Stimulated activated CD8-positive, alpha-beta memory T cell treated with anti-CD3 and anti-CD28 coated beads, Interleukin-7, amount 100 ng/mL, for 48 hours (primary cell): ENCODE measurements around the gene TXNRD2.

Source experiments
- DNase-seq, 2 donors: peaks; one replicate each; pipeline ENCODE4 v3.0.0-alpha.2; 2020; ENCODE audit warnings: low read depth in 1 of 2; ENCODE audit errors: extremely low read depth in 1 of 2

The TXNRD2 gene

DNA sequence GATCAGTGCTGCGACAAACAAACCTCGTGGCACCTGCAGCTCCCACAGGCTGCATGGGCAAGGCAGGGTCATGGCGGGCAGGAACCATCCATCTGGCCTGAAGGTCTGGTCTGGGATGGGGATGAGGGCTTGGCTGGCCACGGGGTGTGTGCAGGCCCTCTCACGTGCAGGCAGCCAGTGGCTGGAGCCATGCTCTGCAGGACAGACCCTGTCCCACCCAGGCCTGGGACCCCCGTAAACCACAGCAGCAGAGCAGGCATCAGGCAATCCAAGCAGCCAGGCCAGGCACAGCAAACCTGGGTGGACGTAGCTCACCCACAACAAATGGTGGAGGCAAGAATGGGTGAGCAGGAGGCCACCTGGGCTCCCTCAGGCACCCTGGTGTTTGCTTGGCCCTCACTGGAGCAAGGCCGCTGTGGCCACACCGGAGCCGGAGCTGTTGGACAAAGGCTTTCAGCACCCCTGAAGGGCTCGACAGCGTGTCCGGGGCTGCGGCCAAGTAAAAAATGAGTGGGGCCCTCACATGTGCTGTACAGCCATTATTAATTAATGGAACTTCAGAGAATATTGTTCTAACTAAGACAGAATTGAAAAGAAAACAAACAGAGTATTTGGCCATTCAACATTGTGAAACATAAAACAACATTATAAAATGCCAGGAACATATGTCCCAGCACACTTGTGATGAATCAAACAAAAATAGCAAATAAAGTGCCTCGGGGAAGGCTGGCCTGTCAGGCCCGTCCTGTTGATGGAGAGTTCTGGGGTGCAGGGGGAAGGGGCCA lies 63.0 kb downstream of the TXNRD2 start:
- DNase-seq, result no peak

DNA sequence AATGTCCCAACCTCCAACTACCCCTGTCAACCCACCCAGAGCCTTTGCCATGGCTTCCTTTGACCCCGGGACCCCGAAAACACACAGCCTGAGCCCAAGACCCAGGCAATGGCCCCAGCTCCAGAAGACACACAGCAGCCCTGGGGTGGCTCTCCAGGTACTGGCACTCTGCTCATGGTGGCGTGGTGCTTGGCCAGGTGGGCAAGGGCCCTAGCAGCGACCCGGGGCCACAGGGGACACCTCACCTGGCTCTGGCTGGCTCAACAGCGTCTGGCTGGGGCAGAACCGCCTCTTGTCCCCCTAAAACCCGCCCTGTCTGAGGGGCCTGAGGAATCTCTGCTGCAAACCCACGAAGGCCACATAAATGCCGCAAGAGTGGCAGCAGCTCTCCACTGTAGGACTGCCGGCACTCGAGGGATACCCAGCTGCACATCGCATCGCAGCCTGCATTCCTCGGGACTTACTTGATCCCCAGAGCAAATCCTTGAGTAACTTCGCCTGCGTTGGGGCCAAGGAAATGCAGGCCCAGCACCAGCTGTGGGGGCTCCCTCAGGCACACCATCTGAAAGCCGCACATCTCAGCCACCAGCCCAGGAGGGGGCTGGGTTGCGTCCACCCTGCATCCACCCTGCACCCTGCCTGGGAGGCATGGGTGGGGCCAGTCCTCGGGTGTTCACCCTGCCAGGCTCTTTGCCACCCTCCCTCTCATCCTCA lies 63.8 kb downstream of the TXNRD2 start:
- DNase-seq, result no peak

DNA sequence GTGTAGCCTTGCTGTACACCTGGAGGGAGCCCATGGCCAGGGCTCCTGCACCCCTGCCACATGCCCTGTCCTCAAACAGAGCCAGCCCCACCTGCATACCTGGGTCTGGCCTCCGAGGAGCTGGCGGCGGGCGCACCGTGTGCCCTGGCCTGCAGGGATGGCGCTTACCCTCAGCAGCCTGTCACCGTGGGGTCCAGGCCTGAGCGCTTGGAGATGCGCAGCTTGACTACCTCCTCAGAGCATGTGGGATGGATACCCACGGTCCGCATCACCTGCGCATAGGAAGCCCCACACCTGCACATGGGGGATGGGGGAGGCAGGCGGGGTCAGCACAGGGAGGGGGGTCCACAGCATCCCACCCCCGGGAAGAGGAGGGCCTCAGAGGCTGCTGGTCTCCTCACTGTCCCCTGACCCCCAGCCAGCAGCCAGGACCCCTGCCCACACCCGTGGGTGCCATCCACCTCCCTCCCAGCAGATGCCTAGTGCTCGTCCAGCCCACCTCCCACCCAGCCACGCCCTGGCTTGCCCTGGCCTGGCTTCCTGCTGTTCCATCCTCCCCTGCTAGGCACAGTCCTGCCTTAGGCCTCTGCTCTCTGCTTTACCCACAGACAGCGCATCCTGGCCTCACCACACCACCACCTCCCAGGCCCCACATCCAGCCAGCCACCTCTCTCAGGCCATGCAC lies 64.5 kb downstream of the TXNRD2 start:
- no peak for DNase-seq

DNA sequence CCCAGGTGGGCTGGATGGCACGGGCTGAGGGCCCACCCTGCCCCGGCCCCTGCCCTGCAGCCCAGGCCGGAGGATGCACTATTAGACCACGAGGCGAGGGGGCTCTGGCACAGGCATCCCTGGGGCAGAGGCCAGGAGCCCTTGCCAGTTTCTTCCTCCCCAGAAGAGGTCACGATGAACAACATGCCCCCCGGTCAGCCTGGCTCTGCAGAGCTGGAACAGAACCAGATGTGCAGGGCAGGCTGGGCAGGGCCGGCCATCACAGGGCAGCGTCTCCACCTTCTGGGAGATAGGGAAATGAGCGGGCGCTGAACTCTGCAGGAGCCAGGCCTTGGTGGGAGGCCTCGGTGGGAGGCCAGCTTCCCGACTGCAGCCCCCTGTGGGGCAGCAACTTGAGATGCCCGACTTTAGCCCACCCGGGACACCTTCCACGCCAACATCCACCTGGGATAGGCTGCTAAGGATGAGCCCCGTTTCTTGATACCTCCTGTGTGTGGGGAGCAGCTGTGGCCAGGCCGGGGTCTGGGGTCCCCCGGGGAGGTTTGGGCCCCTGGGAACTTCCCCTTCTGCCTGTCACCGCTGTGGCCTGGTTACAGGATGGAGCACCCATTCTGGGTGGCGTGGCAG lies 65.2 kb downstream of the TXNRD2 start:
- no peak for DNase-seq

DNA sequence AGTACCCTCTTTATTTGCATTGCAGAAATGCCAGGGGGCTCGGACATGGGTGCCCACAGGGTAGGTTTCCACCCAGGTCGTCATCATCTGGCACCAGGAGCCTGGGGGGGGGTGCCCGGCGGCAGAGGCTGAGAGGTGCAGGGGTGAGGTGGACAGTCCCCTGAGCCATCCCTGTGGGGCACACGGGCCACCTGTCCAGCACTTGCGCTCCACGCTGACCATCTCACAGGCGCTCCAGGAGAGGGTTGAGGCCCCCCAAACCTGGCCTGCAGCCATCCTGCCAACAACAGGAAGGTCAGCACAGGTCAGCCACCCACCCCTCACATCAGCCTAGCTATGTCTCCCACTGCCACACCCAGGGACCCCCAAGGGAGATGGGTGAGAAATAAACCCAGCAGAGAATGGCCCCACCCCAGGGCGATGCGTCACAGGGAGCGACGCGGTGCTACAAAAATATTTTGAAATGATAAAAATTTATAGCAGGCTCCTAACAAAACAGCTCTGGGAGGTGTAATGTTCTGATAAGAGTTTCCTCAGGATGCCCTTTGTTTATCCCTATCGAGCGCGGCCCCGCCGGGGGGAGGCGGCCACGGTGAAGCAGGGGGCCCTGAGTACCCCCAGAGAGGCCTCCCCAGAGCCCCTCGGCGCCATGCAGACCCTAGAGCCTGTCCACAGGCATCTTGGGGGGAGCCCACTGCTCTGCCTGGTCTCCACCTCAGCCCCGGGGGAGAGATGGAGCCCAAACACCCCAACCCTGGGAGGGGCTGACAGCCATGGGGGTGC lies 65.9 kb downstream of the TXNRD2 start:
- DNase-seq, result no peak

DNA sequence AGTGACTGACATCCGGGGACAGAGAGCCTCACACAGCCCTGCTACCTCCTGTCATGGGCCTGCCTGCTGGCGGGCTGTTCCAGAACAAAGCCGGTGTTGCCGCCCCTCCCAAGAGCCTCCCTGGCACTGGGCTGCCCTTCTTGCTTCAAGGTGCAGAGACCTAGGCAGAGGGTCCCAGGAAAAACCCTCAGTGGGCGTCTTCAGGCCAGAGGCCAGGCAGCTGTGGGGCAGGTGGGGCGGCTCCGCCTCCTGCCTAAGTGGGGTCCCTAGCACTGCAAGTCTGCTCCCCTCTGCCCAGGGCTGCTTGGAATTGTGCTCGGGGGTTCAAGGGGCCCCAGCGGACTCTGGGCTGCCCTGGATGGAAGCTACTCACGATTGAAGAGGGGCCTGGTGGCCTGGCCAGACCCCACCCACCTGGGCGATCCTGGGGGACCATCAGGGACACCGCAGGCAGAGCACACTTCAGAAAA lies 66.5 kb downstream of the TXNRD2 start:
- no peak for DNase-seq

DNA sequence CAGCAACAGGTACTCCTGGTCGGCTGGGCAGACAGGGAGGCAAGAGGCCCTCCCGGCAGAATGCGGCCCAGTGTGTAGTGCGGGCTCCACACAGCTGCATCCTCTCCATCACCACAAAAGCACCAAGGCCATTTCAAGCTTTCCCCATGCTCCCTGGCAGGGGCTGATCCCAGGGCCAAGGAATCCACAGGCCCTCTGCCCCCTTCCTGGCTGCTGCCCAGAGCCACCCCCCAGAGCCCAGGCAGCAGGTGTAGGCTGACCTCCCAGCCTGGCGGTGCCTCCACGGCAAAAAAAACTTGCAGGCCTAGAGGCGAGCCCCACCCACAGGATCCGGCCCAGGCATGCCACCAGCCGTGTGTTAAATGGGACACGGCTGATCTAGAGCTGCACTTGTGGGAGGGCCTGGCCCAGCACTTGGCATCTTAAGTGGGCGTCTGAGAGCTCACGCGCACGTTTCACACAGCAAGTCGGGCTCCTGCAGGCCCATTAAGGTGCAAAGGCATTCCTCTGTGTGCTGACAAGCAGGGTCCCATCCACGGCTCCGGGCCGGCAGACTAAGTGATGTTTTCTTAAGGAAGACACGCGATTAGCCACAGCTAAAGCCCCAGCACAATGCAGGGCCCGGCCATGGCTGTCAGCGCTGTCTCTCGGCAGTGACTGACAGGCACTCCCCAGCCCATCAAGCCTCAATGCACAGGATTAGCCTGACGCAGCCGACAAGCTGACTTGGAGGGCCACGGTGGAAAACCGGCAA lies 67.1 kb downstream of the TXNRD2 start:
- no peak for DNase-seq

DNA sequence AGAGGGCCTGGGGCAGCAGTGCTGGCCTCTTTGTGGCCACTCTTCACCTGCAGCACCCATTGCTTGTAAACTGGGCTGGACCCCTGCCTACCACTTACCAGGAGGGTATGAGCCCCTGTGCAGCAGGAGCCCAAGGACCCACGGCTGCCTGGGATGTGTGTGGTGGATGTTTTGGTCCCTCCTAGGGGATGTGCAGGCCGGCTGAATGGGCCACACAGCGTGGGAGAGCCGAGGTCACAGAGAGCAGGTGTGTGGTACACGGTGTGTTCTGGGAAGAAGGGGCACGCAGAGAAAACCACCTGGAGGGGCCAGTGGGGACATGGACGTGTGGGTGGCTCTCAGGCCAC lies 67.7 kb downstream of the TXNRD2 start:
- no peak for DNase-seq

DNA sequence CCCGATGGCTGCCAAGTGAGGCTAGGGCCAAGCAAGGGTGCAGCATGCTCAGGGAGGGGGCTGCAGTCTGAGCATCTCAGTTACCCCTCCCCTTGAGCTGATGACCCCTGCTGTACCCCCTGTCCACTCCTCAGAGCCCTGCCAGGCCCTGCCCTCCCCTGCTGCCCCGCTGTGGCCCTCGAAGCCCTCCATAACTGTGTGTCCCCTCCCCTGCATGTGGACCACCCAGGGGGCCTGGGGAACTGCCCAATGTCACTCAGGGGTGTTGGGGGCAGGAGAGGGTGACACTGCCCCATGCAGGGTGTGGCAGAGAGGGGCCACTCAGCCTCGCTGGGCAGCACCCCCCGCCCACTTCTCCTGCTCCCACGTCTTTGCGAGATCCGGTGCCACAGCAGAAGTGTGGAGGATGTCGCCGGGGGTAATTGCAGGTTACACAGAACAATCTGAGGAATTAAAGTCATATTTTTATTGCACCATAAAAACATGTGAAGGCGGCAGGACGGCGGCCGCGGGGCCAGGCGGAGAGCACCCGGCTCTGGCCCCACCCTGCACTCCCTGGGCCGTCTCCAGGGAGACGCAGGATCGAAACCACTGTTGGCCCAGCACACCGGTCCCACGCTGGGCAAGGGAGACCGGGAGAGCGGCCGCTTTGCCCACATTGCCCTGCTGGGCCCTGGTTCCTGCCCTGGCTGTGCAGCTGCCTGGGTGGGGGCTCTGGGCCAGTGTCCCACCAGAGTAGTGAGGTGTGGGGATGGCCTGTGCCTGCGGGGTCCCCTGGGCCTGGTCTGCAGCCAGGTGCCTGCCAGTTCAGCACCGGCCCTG lies 68.3 kb downstream of the TXNRD2 start:
- no peak for DNase-seq

DNA sequence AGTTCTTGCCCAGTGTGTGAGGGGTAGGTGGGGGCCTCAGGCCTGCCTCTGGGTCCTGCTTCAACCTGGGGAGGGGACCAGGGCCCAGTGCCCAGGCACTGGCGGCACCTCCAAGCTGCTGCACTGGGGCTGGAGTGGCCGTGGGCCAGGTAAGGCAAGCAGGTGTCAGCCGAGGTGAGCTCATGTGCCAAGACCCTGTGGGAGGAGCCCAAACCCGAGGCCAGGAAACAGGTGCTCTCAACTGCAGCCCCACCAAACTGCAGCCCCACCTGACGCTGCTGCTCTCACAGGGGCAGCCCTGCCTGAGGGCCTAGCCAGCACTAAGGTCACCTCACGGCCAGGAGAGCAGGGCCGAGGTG lies 68.9 kb downstream of the TXNRD2 start:
- no peak for DNase-seq

DNA sequence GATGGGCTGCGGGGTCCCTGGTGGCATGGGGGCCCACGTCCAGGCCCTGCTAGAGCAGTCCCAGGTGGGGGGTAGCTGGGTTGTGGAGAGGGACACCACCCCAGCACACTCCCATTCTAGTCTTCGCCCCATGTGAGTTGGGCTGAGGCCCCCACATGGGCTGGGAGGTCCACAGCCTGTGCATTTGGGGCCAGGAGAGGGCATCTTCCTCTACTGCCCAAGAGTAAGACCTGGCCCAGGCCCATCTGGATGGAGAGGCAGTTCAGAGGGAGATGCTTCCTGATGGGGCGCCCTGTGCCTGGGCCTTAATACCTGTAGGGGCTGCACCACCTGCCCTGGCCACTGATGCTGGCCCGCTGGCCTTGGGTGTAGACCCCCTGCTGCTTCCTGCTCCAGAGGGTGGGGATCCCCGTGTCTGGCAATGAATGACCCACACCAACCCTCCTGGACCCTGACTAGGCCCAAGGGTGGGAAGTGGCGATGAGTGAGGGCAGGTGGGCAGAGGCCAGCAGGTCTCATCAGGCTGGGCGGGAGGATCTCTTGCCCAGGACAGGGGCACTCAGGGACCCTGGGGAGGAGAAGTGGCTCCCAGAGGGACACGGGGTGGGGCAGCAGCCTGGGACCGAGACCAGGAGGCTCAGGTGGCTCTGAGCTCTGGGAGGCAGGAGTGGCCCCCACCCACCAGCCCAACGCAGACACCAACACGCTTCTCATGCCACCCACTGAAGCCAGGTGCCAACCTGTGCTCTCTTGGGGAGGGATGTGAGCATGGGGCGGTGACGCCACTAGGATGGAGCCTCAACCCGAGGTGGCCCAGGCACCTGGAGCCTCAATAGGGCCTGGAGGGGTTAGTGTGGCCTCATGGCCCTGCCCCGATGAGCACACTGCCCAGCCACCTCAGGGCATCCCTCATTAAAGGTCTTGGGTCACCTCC lies 69.5 kb downstream of the TXNRD2 start:
- DNase-seq, result no peak

DNA sequence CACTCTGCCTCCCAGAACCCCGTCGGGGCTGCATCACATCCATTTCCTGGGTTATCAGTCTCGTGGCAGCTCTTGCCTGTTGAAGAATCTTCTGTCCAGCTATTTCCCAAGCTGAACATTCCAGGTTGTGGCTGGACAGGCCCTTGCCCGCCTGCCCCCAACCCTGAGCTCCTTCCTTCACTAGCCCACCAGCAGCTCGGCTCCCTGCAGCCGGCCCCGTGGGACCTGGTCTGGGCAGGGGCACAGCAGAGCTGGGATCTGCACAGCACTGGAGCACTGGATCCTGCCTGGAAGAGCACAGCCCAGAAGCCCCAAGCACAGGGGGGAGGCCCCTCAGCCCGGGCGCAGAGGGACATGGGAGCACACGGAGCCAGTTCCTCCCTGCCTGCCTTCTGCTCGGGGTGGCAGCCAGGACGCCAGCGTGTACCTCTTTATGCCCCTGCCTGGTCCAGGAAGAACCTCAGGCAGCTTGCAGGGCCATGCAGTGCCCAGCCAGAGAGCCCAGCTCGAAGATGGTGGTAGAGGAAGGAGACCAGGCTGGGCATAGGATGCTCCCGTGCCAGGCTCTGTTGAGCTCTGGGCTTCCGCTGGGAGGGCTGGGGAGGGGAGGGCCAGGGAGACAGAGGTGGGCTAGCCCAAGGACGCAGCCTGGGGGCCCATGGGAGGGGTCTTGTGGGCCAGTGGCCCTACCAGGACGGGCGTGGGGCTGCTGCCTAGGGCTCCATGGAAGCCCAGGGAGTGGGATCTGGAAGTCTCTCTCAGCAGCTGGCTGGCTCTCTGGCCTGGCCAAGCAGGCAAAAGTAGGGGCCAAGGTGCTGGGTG lies 70.4 kb downstream of the TXNRD2 start:
- DNase-seq, result no peak

DNA sequence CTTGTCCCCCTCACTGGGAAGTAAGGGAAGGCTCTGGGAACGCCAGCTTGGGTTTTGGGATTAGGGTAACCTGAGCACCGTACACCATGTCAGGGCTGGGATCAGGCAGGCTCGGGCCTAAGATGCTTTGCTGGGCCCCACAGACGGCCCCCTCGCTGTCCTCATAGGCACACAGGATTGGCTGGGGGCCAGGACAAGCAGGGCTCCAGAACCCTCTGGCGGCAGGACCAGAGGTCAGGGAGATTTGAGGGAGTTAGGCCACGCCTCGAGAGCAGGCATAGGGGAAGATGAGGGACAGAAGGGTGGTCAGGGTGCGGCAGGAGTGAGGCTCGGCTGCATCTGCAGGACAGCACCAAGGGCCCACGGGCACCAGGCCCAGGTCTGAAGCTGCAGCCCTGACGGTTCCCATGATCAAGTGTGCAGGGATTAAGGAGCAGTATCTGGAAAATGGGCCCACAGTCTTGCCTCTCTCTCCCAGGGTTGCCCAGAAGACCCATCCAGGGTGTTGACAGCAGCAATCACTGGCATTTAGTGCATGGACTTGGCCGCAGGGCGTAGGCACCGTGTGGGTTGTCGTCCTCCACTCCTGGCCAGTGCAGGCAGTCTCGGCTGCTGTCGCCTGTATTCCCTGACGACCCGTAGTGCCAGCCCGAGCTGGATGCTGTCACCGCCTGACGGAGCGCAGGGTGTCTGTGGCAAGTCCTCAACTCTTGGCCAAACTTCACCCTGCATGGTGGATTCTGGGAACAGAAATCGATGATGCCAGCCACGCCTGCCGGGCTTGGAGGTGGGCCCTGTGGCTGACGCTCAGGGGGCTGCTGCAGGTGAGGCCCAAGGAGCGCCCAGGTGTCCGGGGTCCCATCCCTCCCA lies 71.2 kb downstream of the TXNRD2 start:
- DNase-seq, result no peak

DNA sequence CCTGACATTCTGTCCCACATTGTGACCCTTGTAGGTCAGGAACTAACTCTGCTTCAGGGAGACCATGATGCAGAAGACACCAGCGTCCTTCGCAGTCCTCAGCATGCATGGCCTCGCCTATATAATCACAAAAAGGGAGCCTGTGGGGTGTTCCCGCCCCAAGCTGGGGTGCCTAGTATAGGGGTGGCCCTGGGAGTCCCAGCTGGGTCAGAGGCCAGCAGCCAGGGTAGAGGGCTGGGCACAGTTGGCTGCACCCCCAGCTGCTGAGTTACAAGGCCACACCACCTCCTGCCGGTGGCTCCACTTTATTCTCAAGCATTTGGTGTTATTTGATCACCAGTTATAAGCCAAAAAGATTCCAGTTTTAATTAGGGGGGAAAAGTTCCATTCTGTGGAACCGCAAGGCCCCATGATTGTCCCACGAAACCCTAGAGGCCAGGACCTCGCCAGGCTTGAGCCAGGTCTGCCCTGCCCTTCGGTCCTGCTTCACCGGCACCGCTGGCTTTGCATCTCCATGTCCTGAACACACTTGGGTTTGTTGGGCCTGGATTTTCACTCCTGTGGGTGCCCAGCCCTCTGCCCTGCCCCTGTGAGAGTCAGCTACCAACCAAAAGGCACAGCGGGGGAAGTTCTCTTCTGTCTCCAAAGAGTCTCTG lies 72.0 kb downstream of the TXNRD2 start:
- DNase-seq, result no peak

DNA sequence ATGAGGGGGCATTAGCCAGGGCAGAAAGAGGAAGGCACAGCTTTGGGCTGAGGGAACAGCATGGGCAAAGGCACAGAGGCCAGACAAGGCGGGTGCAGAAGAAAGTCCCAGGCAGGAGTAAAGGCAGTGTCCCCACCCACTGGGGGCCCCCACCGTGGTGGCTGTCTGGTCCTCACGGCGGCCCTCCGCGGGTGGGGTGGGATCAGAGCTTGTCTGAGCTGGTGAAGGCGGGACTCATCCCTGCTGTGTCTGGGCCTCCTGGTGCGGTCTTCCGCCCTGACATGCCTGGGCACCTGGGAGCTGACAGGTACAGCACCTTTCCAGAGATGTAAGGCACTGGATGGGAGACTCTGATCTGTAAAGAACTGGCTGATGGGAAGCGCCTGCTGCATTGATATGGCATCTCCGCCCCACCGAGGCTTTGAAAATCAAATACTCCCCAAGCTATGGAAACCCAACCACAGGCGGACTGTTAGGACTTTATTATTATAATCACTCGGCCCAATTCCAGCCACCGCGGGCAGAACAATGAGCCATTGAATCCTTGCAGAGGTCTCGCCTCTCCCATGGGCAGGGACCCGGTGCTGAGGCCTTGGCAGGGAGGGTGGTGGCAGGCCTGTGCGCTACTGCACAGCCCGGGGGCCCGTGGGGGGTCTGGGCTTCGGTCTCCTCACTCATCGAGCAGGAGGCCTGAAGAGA lies 72.7 kb downstream of the TXNRD2 start:
- DNase-seq, result no peak
